Suprapubic skin (tissue), 4 donors: ENCODE results near the gene PACRG. TPM values are rescaled to one million over a fixed set of nuclear protein-coding genes. Genes with fewer than 3 reads are reported as not detected.

Experiments
- total RNA-seq, 4 donors: library from RNA; depleted of rRNA; stranded (reverse); fragments of >200 nt; gene quantifications; one replicate each; pipeline ENCODE4 v1.1.0, GENCODE V29; 2016

Gene PACRG
- total RNA-seq, 4 donors from 2014 or later = 1.1 to 2.3 (median 2.0) TPM

Other genes starting within 250 kb of the PACRG start
- gene PRKN, start 208 bp upstream of the PACRG start, total RNA-seq = 10 to 100 TPM in 2 of 4 donors, 1 to 10 TPM in 2; 7.2 to 22.8 (median 14.4) TPM